HCT116 (cell line): Measurements from ENCODE around the gene CCDC188. TPM values are rescaled to one million over a fixed set of nuclear protein-coding genes. Genes with fewer than 3 reads are reported as not detected.

ENCODE experiments used
- ATAC-seq: fragments of 200-7000 bp; cut with Tn5 transposase; 2 replicates; pipeline ENCODE4 v1.9.1; 2020; ENCODE audit warnings: mild to moderate bottlenecking, moderate library complexity
- BruUV-seq: library from RNA; stranded (reverse); fragments of 400-500 nt; replicated peaks from 2 replicates; lab custom pipeline; 2021; lab: Mats Ljungman, UMichigan
- CTCF ChIA-PET: fragments of 300-600 bp; sonication (Branson Sonifier 250); formaldehyde crosslinking; loops from one replicate; lab custom pipeline; 2021; ENCODE audit warnings: antibody characterized with exemption; lab: Charles Lee
- POLR2A ChIA-PET: fragments of 300-600, 350-600 bp; sonication (Branson Sonifier 250); formaldehyde crosslinking; loops from one replicate; lab custom pipeline; 2021; ENCODE audit warnings: antibody characterized with exemption; lab: Charles Lee
- RAD21 ChIA-PET, 2 experiments: fragments of 300-600 bp; sonication (Branson Sonifier 250); formaldehyde crosslinking; loops; one replicate each; lab custom pipeline; 2023; ENCODE audit warnings: low total read pairs in 2 of 2; ENCODE audit not compliant: uncharacterized antibody in 2 of 2, unreplicated experiment in 2 of 2, low non-redundant PET in 1 of 2; lab: Charles Lee
- DNase-seq: peaks from one replicate; pipeline ENCODE4 v3.0.0-alpha.2; 2010; ENCODE audit warnings: low read depth, low spot score
- H2AFZ ChIP-seq: fragments of 200-600 bp; shearing (Covaris generic), sonication (generic); 2 replicates; pipeline ENCODE4 v1.6.1; 2017; ENCODE audit warnings: low read depth, mixed run types, mixed read lengths, antibody characterized with exemption, low read length; ENCODE audit not compliant: poor library complexity, severe bottlenecking
- H3K27ac ChIP-seq: 2 replicates; pipeline ENCODE4 v1.5.1; 2012; ENCODE audit warnings: low read depth, low read length
- H3K27me3 ChIP-seq: fragments of 200-600 bp; sonication (generic); 2 replicates; pipeline ENCODE4 v1.6.1; 2016; ENCODE audit warnings: mixed run types, low read length, mixed read lengths; ENCODE audit not compliant: insufficient read depth
- H3K36me3 ChIP-seq, 2 experiments: fragments of 200-500 bp in 1 of 2; fragments of 200-600 bp in 1 of 2; sonication (Bioruptor generic) in 1 of 2; sonication (generic) in 1 of 2; 2 replicates each; pipeline versions ENCODE4 v1.5.1 to v1.6.1; 2014 to 2016; ENCODE audit warnings: low read length in 2 of 2, inconsistent platforms in 1 of 2, mixed read lengths in 1 of 2, mixed run types in 1 of 2; ENCODE audit not compliant: insufficient read depth in 2 of 2, control insufficient read depth in 1 of 2
- H3K4me1 ChIP-seq, 2 experiments: fragments of 200-600 bp in 1 of 2; sonication (generic) in 1 of 2; 2 replicates each; pipeline versions ENCODE4 v1.5.1 to v1.6.1; 2012 to 2017; ENCODE audit warnings: low read length in 2 of 2, inconsistent platforms in 1 of 2, mild to moderate bottlenecking in 1 of 2, mixed read lengths in 1 of 2, mixed run types in 1 of 2, moderate library complexity in 1 of 2; ENCODE audit not compliant: insufficient read depth in 2 of 2, control insufficient read depth in 1 of 2
- H3K4me2 ChIP-seq: fragments of 200-600 bp; sonication (generic); 2 replicates; pipeline ENCODE4 v1.6.1; 2017; ENCODE audit warnings: mixed run types, low read length, mixed read lengths
- H3K4me3 ChIP-seq, 2 experiments: fragments of 200-600 bp in 1 of 2; sonication (generic) in 1 of 2; replicated peaks in 1 of 2; 2 replicates each; pipeline ENCODE4 v1.5.1; 2011 to 2016; ENCODE audit warnings: low read length in 2 of 2, control low read depth in 1 of 2, low read depth in 1 of 2, mild to moderate bottlenecking in 1 of 2, mixed read lengths in 1 of 2, mixed run types in 1 of 2
- H3K79me2 ChIP-seq: fragments of 200-600 bp; sonication (generic); 2 replicates; pipeline ENCODE4 v1.6.1; 2017; ENCODE audit warnings: mild to moderate bottlenecking, mixed run types, low read length, moderate library complexity, mixed read lengths; ENCODE audit not compliant: insufficient read depth
- H3K9ac ChIP-seq: fragments of 200-600 bp; sonication (generic); 2 replicates; pipeline ENCODE4 v1.6.1; 2016; ENCODE audit warnings: low read length, mixed read lengths
- H3K9me2 ChIP-seq: fragments of 200-600 bp; sonication (generic), shearing (Covaris generic); 2 replicates; pipeline ENCODE4 v1.6.1; 2017; ENCODE audit warnings: mixed run types, mild to moderate bottlenecking, moderate library complexity; ENCODE audit not compliant: insufficient read depth
- H3K9me3 ChIP-seq, 2 experiments: fragments of 200-500 bp in 1 of 2; fragments of 200-600 bp in 1 of 2; sonication (Bioruptor generic) in 1 of 2; sonication (generic) in 1 of 2; 2 replicates each; pipeline ENCODE4 v1.6.1; 2014 to 2017; ENCODE audit warnings: low read length in 2 of 2, mixed read lengths in 2 of 2, inconsistent platforms in 1 of 2, low read depth in 1 of 2, mild to moderate bottlenecking in 1 of 2, mixed run types in 1 of 2, moderate library complexity in 1 of 2; ENCODE audit not compliant: control insufficient read depth in 1 of 2, insufficient read depth in 1 of 2
- H4K20me1 ChIP-seq: fragments of 200-600 bp; sonication (generic), shearing (Covaris generic); 2 replicates; pipeline ENCODE4 v1.6.1; 2017; ENCODE audit warnings: mixed run types, mild to moderate bottlenecking, moderate library complexity; ENCODE audit not compliant: insufficient read depth
- CEBPB ChIP-seq: IDR thresholded peaks from 2 replicates; pipeline ENCODE4 v1.6.1; 2012; ENCODE audit warnings: low read depth
- EGR1 ChIP-seq: IDR thresholded peaks from 2 replicates; pipeline ENCODE4 v1.6.1; 2012; ENCODE audit warnings: low read depth
- EZH2 ChIP-seq: fragments of 200-600 bp; sonication (generic); IDR thresholded peaks from 2 replicates; pipeline ENCODE4 v1.6.1; 2017; ENCODE audit warnings: antibody characterized with exemption, mixed run types
- FOSL1 ChIP-seq: IDR thresholded peaks from 2 replicates; pipeline ENCODE4 v1.6.1; 2012; ENCODE audit warnings: low read depth
- POLR2A ChIP-seq: IDR thresholded peaks from 2 replicates; pipeline ENCODE4 v1.7.0; 2011; ENCODE audit warnings: borderline replicate concordance; ENCODE audit not compliant: insufficient read depth, insufficient read length; ENCODE audit errors: extremely low read depth
- SP1 ChIP-seq: IDR thresholded peaks from 2 replicates; pipeline ENCODE4 v1.6.1; 2012; ENCODE audit warnings: low read depth
- TCF7L2 ChIP-seq: IDR thresholded peaks from 2 replicates; pipeline ENCODE4 v1.7.0; 2011; ENCODE audit warnings: borderline replicate concordance, inconsistent platforms; ENCODE audit not compliant: insufficient read depth, insufficient read length; ENCODE audit errors: extremely low read depth
- YY1 ChIP-seq: IDR thresholded peaks from 2 replicates; pipeline ENCODE4 v1.6.1; 2011; ENCODE audit warnings: low read length, low read depth, moderate library complexity, mild to moderate bottlenecking; ENCODE audit not compliant: insufficient replicate concordance; ENCODE audit errors: extremely low read depth
- ZNF274 ChIP-seq: fragments of 200-500 bp; sonication (Bioruptor generic); IDR thresholded peaks from 2 replicates; pipeline ENCODE4 v1.6.1; 2014; ENCODE audit warnings: mild to moderate bottlenecking, low read depth, low read length, inconsistent platforms
- intact Hi-C: fragments of 100-400 bp; cut with micrococcal nuclease; formaldehyde crosslinking; loops from 2 replicates; pipeline ENCODE4 v1.10.0; 2022
- total RNA-seq: library from RNA; stranded (reverse); gene quantifications from one replicate; pipeline ENCODE4 v1.2.1, GENCODE V29; 2021; ENCODE audit not compliant: unreplicated experiment
- TF ChIP-seq, protein P1 (sequence below): IDR thresholded peaks from 2 replicates; pipeline ENCODE4 v1.6.1; 2012

The CCDC188 gene
- total RNA-seq, 1 experiment from 2014 or later: not detected

DNA sequence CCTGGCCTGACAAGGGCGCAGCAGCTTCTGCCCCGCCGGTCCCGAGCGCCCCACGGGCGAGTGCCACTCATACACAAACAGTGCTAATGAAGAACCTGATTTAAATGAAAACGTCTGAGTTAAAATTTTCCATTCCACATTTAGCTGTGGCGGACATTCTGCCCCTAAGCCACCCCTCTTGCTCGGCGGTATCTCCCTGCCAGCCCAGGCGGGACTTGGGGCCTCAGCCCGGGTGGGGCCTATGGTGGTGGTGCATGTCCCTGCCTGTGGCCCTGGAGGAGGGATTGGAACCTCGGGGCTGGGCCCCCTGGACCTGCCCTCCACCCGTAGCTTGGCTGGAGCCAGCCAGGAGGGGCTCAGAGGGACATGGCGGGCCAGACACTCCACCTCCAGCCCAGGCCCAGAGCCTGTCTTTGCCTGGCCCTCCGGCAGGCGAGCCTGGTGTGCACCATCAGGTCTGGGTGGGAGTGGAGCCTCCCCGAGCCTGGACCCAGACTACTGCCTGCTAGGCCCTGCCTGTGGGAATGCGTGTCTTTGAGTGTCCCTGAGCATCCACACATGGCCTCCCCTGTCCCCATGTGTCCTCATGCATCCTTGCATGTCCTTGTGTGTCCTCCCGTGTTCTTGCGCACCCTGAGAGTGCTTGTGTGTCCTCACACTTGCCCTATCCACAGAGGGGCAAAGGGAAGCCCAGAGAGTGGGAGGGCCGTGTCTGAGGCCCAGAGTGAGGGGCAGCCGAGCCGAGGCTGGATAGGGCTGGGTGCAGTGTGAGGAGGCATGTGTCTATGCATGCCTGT lies 14.9 kb downstream of the CCDC188 start:
- ChIA-PET CTCF (no interaction called here), POLR2A (no interaction called here), RAD21 (no interaction called here)
- TF ChIP-seq FOSL1: no peak
- no peak for TF ChIP-seq TCF7L2
- TF ChIP-seq, protein P1, sequence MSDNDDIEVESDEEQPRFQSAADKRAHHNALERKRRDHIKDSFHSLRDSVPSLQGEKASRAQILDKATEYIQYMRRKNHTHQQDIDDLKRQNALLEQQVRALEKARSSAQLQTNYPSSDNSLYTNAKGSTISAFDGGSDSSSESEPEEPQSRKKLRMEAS: no peak
- TF ChIP-seq POLR2A: no peak
- no peak for TF ChIP-seq ZNF274
- no peak for TF ChIP-seq EZH2
- no peak for TF ChIP-seq EGR1
- TF ChIP-seq CEBPB: no peak
- TF ChIP-seq YY1: no peak
- no peak for TF ChIP-seq SP1
- ATAC-seq: no peak
- BruUV-seq: no TSS peak
- H3K9me3 ChIP-seq: no peaks in the 10 kb centered on the region
- peak overlapping the region; percentile 22; the same call in 1 of the 2 replicates for H3K27ac ChIP-seq
- peaks cover 12 to 30% of the 10 kb centered on the region in 2 experiments; a peak in 3 of 4 replicates for H3K4me1 ChIP-seq
- peaks cover 0 to 12% of the 10 kb centered on the region in 2 experiments; a peak in 1 of 4 replicates for H3K36me3 ChIP-seq
- DNase-seq: no peak
- H3K79me2 ChIP-seq: peaks cover 81% of the 10 kb centered on the region
- H3K4me2 ChIP-seq: no peak overlapping the region
- no peaks in the 10 kb centered on the region for H3K27me3 ChIP-seq
- H3K9ac ChIP-seq: no peak overlapping the region
- H3K4me3 ChIP-seq: no peak overlapping the region
- H3K9me2 ChIP-seq: no peaks in the 10 kb centered on the region
- H4K20me1 ChIP-seq: no peaks in the 10 kb centered on the region
- intact Hi-C loops: no loop called here
- no peak overlapping the region for H2AFZ ChIP-seq
